Measurements from ENCODE around the gene CFAP97. TPM values are rescaled to one million over a fixed set of nuclear protein-coding genes. Genes with fewer than 3 reads are reported as not detected.
A peak's percentile ranks its signal among the peaks of the same experiment; 100 is the strongest.
"Not testable (repeated sequence)": the region's sequence is repeated elsewhere in the genome, so short reads cannot be mapped to it uniquely, and the experiment has no call there.

CFAP97 gene
- total RNA-seq, 1 donor from 2014 or later: 38.2 TPM

- Histone ChIP-seq H3K36me3 (no peaks in the 10 kb centered on the region), H3K4me3 (peak overlapping the region; percentile 78), H3K27me3 (no peaks in the 10 kb centered on the region), H3K27ac (peak overlapping the region; percentile 97), H3K4me1 (peaks cover 19% of the 10 kb centered on the region), H3K9me3 (no peaks in the 10 kb centered on the region)
- ATAC-seq (no peak), DNase-seq (no peak)
- intact Hi-C loops (cut with DNase I): no loop called here
- TF ChIP-seq CTCF (IDR thresholded peaks at IDR 0.05): no peak
These were observed 765 bp downstream of the CFAP97 start for GRCh38 chr4:185202984-185203485.

- Histone ChIP-seq H3K4me3 (peak overlapping the region; percentile 78), H3K27me3 (no peaks in the 10 kb centered on the region), H3K27ac (peak overlapping the region; percentile 97), H3K9me3 (no peaks in the 10 kb centered on the region), H3K4me1 (peaks cover 19% of the 10 kb centered on the region), H3K36me3 (no peaks in the 10 kb centered on the region)
- TF ChIP-seq CTCF (IDR thresholded peaks at IDR 0.05): no peak
- intact Hi-C loops (cut with DNase I): no loop called here
- no peak for DNase-seq
- ATAC-seq: no peak
These were observed 1.5 kb downstream of the CFAP97 start for GRCh38 chr4:185201977-185202962.

- H3K27ac ChIP-seq; H3K9me3 ChIP-seq; H3K4me3 ChIP-seq; DNase-seq; intact Hi-C loops (cut with DNase I); H3K36me3 ChIP-seq; H3K4me1 ChIP-seq; H3K27me3 ChIP-seq; ATAC-seq: not testable (repeated sequence)
These were observed 5.6 kb downstream of the CFAP97 start for GRCh38 chr4:185198189-185198588.

GRCh38 chr4:185196437-185196836, 7.4 kb downstream of the CFAP97 start:
- no peaks in the 10 kb centered on the region for H3K36me3 ChIP-seq

GRCh38 chr4:185194924-185195888, 8.6 kb downstream of the CFAP97 start:
- Histone ChIP-seq H3K9me3 (no peaks in the 10 kb centered on the region), H3K4me3 (no peak overlapping the region), H3K27me3 (no peaks in the 10 kb centered on the region), H3K4me1 (no peaks in the 10 kb centered on the region), H3K27ac (no peak overlapping the region), H3K36me3 (peaks cover 11% of the 10 kb centered on the region)
- ATAC-seq (no peak), DNase-seq (no peak)
- no peak for TF ChIP-seq CTCF (IDR thresholded peaks at IDR 0.05)
- intact Hi-C loops (cut with DNase I): no loop called here

More at GRCh38 chr4:185196437-185196836, 7.4 kb downstream of the CFAP97 start:
- no peaks in the 10 kb centered on the region for H3K4me1 ChIP-seq
- no peak for ATAC-seq
- no peak for DNase-seq
- no peak overlapping the region for H3K4me3 ChIP-seq
- no peaks in the 10 kb centered on the region for H3K9me3 ChIP-seq
- TF ChIP-seq CTCF (IDR thresholded peaks at IDR 0.05): no peak
- no peak overlapping the region for H3K27ac ChIP-seq
- intact Hi-C loops (cut with DNase I): no loop called here
- no peaks in the 10 kb centered on the region for H3K27me3 ChIP-seq
